CD4-positive, alpha-beta T cell (primary cell): Measurements from ENCODE around the gene GIGYF1. TPM values are rescaled to one million over a fixed set of nuclear protein-coding genes. Genes with fewer than 3 reads are reported as not detected.

Experiments used
- ATAC-seq: fragments of 200-7000 bp; cut with Tn5 transposase; one replicate; pipeline ENCODE4 v1.10.0; 2022; ENCODE audit warnings: mild to moderate bottlenecking; ENCODE audit not compliant: poor library complexity
- CTCF ChIA-PET: fragments of 350-600 bp; sonication (Branson Sonifier 250); formaldehyde crosslinking; loops from one replicate; lab custom pipeline; 2021; ENCODE audit warnings: antibody characterized with exemption, inconsistent platforms; lab: Charles Lee
- POLR2A ChIA-PET: fragments of 350-600 bp; sonication (Branson Sonifier 250); formaldehyde crosslinking; loops from one replicate; lab custom pipeline; 2021; ENCODE audit warnings: antibody characterized with exemption, inconsistent platforms; lab: Charles Lee
- DNase-seq, 14 experiments: peaks; one replicate each; pipeline ENCODE4 v3.0.0-alpha.2; 2013 to 2020; ENCODE audit warnings: mixed read lengths in 2 of 14
- H3K27ac ChIP-seq, 2 donors: one replicate each; pipeline versions ENCODE4 v1.5.1 to v1.7.0; 2013; ENCODE audit warnings: low read length in 2 of 2, low read depth in 1 of 2, mild to moderate bottlenecking in 1 of 2
- H3K27me3 ChIP-seq, 2 experiments: 1 replicate in 1 of 2; 2 replicates in 1 of 2; pipeline versions ENCODE4 v1.6.1 to v1.7.0; 2013; ENCODE audit warnings: low read length in 2 of 2, control low read depth in 1 of 2, mild to moderate bottlenecking in 1 of 2, moderate library complexity in 1 of 2; ENCODE audit not compliant: insufficient read depth in 2 of 2, control insufficient read depth in 1 of 2
- H3K36me3 ChIP-seq: one replicate; pipeline ENCODE4 v1.6.1; 2013; ENCODE audit warnings: low read length, control low read depth; ENCODE audit not compliant: insufficient read depth
- H3K4me1 ChIP-seq: one replicate; pipeline ENCODE4 v1.6.1; 2013; ENCODE audit warnings: low read length, control low read depth; ENCODE audit not compliant: insufficient read depth
- H3K4me3 ChIP-seq: one replicate; pipeline ENCODE4 v1.5.1; 2013; ENCODE audit warnings: mild to moderate bottlenecking, low read length, moderate library complexity
- H3K9me3 ChIP-seq, 2 experiments: 1 replicate in 1 of 2; 2 replicates in 1 of 2; pipeline versions ENCODE4 v1.6.1 to v1.7.0; 2013; ENCODE audit warnings: low read length in 2 of 2, mild to moderate bottlenecking in 2 of 2, control low read depth in 1 of 2, moderate library complexity in 1 of 2; ENCODE audit not compliant: control insufficient read depth in 1 of 2, insufficient read depth in 1 of 2
- H3K27ac Mint-ChIP-seq: one replicate; pipeline ENCODE4 v1.8.0; 2020; ENCODE audit warnings: mixed read lengths
- H3K27me3 Mint-ChIP-seq: one replicate; pipeline ENCODE4 v1.8.0; 2021; ENCODE audit warnings: mixed read lengths
- H3K36me3 Mint-ChIP-seq: one replicate; pipeline ENCODE4 v1.8.0; 2021; ENCODE audit warnings: low read depth, mixed read lengths
- H3K4me1 Mint-ChIP-seq: one replicate; pipeline ENCODE4 v1.8.0; 2021; ENCODE audit warnings: low read depth, mixed read lengths
- H3K4me3 Mint-ChIP-seq: one replicate; pipeline ENCODE4 v1.8.0; 2020; ENCODE audit warnings: mild to moderate bottlenecking, mixed read lengths
- H3K9me3 Mint-ChIP-seq: one replicate; pipeline ENCODE4 v1.8.0; 2020; ENCODE audit warnings: mixed read lengths
- intact Hi-C, 2 experiments: fragments of 100-400 bp; cut with DNase I in 1 of 2; cut with micrococcal nuclease in 1 of 2; formaldehyde crosslinking; loops; one replicate each; pipeline versions ENCODE4 v1.15.1 to v1.9.0; 2023 to 2025; cut with DNase I, micrococcal nuclease
- total RNA-seq, 174 experiments: library from RNA in 2 of 174; stranded (reverse) in 2 of 174; gene quantifications; one replicate each; pipeline ENCODE4 v1.2.3 and lab custom pipeline; 2021 to 2026
- TF ChIP-seq, protein P1 (sequence below): fragments of 200-600 bp; IDR thresholded peaks from one replicate; pipeline ENCODE4 v1.8.0; 2022; ENCODE audit warnings: antibody characterized with exemption, mild to moderate bottlenecking

The GIGYF1 gene
- total RNA-seq, 2 experiments from 2014 or later = 75.5 to 78.8 TPM

DNA sequence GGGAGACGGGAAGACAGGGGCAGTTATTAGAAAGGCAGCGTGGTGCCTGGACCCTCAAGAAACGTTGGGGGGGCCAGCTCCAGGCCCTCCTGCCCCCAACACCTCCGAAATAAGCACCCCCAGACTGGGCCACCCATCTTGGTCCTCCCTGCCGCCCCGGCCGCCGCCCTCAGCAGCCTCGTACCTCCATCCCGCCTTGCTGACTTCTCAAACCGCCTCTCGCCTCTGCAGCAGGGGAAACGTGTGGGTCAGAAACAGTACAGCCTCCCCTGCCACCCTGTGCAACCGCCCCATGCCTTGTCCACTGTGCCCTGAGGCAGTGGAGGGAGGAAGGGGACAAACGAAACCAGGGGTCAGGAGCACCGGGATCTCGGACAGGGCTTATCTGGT is 7.2 kb downstream of the GIGYF1 start:
- Mint-ChIP-seq H3K9me3 (no peaks in the 10 kb centered on the region), H3K27ac (no peak overlapping the region), H3K36me3 (peaks cover 52% of the 10 kb centered on the region), H3K4me1 (peaks cover 14% of the 10 kb centered on the region), H3K4me3 (no peak overlapping the region), H3K27me3 (no peaks in the 10 kb centered on the region)
- DNase-seq (peak in 1 of 14 experiments; percentile 16), ATAC-seq (no peak)
- POLR2A ChIA-PET = no interaction called here
- Histone ChIP-seq H3K27me3 (no peaks in the 10 kb centered on the region), H3K4me1 (peaks cover 35% of the 10 kb centered on the region), H3K36me3 (peaks cover 82% of the 10 kb centered on the region), H3K4me3 (no peak overlapping the region), H3K9me3 (peaks cover 0 to under 1% of the 10 kb centered on the region in 2 experiments), H3K27ac (no peak overlapping the region)
- TF ChIP-seq, protein P1, sequence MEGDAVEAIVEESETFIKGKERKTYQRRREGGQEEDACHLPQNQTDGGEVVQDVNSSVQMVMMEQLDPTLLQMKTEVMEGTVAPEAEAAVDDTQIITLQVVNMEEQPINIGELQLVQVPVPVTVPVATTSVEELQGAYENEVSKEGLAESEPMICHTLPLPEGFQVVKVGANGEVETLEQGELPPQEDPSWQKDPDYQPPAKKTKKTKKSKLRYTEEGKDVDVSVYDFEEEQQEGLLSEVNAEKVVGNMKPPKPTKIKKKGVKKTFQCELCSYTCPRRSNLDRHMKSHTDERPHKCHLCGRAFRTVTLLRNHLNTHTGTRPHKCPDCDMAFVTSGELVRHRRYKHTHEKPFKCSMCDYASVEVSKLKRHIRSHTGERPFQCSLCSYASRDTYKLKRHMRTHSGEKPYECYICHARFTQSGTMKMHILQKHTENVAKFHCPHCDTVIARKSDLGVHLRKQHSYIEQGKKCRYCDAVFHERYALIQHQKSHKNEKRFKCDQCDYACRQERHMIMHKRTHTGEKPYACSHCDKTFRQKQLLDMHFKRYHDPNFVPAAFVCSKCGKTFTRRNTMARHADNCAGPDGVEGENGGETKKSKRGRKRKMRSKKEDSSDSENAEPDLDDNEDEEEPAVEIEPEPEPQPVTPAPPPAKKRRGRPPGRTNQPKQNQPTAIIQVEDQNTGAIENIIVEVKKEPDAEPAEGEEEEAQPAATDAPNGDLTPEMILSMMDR = no peak
- CTCF ChIA-PET = interaction anchor here (1.0 kb wide), 1 partner anchor 19 kb away, joined by 3 read pairs; no protein-coding TSS in a partner anchor
- intact Hi-C loops = no loop called here

DNA sequence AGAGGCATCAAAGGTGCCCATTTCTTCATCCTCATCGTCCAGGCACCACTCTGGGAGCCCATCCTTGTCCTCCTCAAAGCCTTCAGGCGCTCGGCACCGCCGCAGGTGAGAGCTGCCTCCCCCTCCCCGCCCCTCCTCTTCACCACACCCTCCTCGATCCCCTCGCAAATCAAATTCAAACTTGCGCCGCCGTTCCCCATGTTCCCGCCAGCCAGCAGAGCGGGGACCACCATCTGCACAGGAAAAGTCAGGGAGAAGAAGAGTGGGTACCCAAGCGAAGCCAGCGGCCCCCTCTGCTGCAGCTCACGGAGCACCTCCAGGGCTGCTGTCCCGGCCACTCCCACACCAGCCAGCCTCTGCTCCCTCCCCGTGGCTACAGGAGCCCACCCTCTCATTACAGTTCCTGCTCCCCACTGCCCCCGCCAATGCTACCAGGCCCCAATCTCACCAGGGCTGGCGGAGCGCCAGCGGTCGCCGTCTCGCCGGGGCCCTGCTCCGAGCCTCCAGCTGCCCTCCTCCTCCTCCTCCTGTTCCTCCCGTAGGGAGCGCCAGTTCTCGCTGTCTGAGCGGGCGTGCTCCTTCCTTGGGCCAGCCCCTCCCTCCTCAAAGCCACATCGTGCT is 7.7 kb downstream of the GIGYF1 start:
- no peak for ATAC-seq
- Histone ChIP-seq H3K27me3 (no peaks in the 10 kb centered on the region), H3K4me1 (peaks cover 35% of the 10 kb centered on the region), H3K36me3 (peaks cover 87% of the 10 kb centered on the region), H3K27ac (no peak overlapping the region), H3K9me3 (peaks cover 0 to 4% of the 10 kb centered on the region in 2 experiments), H3K4me3 (no peak overlapping the region)
- H3K36me3 Mint-ChIP-seq = peaks cover 53% of the 10 kb centered on the region
- no peaks in the 10 kb centered on the region for H3K9me3 Mint-ChIP-seq
- POLR2A ChIA-PET = no interaction called here
- no peaks in the 10 kb centered on the region for H3K27me3 Mint-ChIP-seq
- CTCF ChIA-PET = interaction anchor here (1.0 kb wide), 1 partner anchor 19 kb away, joined by 3 read pairs; no protein-coding TSS in a partner anchor
- no peak overlapping the region for H3K4me3 Mint-ChIP-seq
- H3K4me1 Mint-ChIP-seq = peaks cover 14% of the 10 kb centered on the region
- H3K27ac Mint-ChIP-seq = no peak overlapping the region
- TF ChIP-seq, protein P1 = no peak
- intact Hi-C loops = no loop called here
- peak in 1 of 14 experiments; percentile 3 for DNase-seq

DNA sequence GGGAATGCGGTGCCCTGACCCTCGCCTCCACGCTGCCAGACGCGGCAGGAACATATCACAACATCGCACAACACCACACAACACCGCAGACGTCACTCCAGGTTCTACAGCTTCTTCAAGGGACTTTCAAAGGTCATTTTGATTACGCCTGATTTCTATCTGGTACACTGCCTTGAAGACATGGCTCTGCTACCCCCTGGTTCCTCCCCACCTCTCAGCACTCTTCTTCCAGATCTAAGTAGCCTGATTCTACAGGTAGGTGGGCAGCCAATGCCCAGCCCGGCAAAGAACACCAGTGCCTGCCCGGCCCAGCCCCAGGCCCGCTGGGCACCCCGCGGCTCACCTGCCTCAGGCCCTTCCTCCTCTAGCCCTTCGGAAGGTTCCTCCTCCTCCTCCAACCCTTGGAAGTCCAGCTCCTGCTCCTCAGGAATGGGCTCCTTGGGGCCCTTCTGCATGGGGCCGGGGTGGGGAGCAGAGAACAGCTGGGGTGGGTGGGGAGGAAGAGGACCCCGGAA is 8.4 kb downstream of the GIGYF1 start:
- DNase-seq = no peak
- Mint-ChIP-seq H3K27me3 (no peaks in the 10 kb centered on the region), H3K4me3 (no peak overlapping the region), H3K36me3 (peaks cover 57% of the 10 kb centered on the region), H3K4me1 (peaks cover 18% of the 10 kb centered on the region), H3K9me3 (no peaks in the 10 kb centered on the region), H3K27ac (no peak overlapping the region)
- ATAC-seq = no peak
- no peak overlapping the region for H3K4me3 ChIP-seq
- H3K9me3 ChIP-seq = peaks cover 0 to 4% of the 10 kb centered on the region in 2 experiments
- CTCF ChIA-PET = interaction anchor here (0.9 kb wide), 1 partner anchor 20 kb away, joined by 3 read pairs; no protein-coding TSS in a partner anchor
- peaks cover 82% of the 10 kb centered on the region for H3K36me3 ChIP-seq
- no peak overlapping the region for H3K27ac ChIP-seq
- H3K4me1 ChIP-seq = peaks cover 34% of the 10 kb centered on the region
- TF ChIP-seq, protein P1 = no peak
- POLR2A ChIA-PET = no interaction called here
- no peaks in the 10 kb centered on the region for H3K27me3 ChIP-seq
- intact Hi-C loops = no loop called here
